K562 (cell line): ENCODE data around the gene LUM.

Source experiments
- EZH2 ChIP-seq: IDR thresholded peaks from 2 replicates; pipeline ENCODE4 v1.6.1; 2012; ENCODE audit warnings: low read depth, mild to moderate bottlenecking, inconsistent platforms, low read length, borderline replicate concordance
- FOXK1 ChIP-seq: sonication (generic); formaldehyde crosslinking; IDR thresholded peaks from 2 replicates; pipeline ENCODE4 v1.8.0; 2022; ENCODE audit warnings: missing genetic modification reagents, mild to moderate bottlenecking, borderline replicate concordance
- GABPA ChIP-seq: fragments of 200-800 bp; sonication (Bioruptor generic); conservative IDR thresholded peaks from 2 replicates; pipeline ENCODE4 v1.6.1; 2016; ENCODE audit warnings: low read depth, missing genetic modification characterization, missing compliant biosample characterization
- USF2 ChIP-seq: sonication (generic); formaldehyde crosslinking; IDR thresholded peaks from 2 replicates; pipeline ENCODE4 v1.5.0; 2020; ENCODE audit warnings: missing genetic modification reagents
- ZHX1 ChIP-seq: fragments of 150-350 bp; conservative IDR thresholded peaks from 2 replicates; pipeline ENCODE4 v1.6.1; 2014; ENCODE audit warnings: low read length
- TF ChIP-seq, protein P1 (sequence below), 3 experiments: IDR thresholded peaks in 2 of 3; conservative IDR thresholded peaks in 1 of 3; 2 replicates each; pipeline ENCODE4 v1.5.1; 2011 to 2012; ENCODE audit warnings: low read length in 3 of 3, mild to moderate bottlenecking in 3 of 3, control low read depth in 2 of 3, improper control_type of control experiment in 1 of 3, inconsistent platforms in 1 of 3, low read depth in 1 of 3, mixed read lengths in 1 of 3, moderate library complexity in 1 of 3; ENCODE audit not compliant: insufficient read depth in 2 of 3

DNA sequence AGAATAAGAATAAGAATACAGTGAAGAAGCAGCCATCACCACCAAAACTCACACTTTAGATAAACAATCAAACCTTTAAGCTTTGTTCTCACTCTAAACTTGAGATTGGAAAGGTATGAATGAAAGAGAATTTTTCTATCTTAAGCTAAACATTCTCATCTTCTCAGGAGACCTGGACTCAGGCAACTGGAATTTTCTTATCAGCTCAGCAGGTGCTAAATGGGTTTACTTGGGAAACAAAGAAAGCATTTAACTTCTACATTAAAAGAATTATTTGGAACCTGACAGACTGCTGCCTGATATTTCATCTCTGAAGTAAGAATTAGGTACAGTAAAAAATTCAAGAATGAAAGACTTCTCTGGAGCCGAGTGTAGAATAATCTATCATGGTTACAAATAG is 32.8 kb downstream of the LUM start:
- TF ChIP-seq GABPA (tag) (no peak), FOXK1 (CRISPR knock-in tag) (no peak), EZH2 (no peak), USF2 (CRISPR knock-in tag) (no peak), ZHX1 (no peak)
- TF ChIP-seq, protein P1, sequence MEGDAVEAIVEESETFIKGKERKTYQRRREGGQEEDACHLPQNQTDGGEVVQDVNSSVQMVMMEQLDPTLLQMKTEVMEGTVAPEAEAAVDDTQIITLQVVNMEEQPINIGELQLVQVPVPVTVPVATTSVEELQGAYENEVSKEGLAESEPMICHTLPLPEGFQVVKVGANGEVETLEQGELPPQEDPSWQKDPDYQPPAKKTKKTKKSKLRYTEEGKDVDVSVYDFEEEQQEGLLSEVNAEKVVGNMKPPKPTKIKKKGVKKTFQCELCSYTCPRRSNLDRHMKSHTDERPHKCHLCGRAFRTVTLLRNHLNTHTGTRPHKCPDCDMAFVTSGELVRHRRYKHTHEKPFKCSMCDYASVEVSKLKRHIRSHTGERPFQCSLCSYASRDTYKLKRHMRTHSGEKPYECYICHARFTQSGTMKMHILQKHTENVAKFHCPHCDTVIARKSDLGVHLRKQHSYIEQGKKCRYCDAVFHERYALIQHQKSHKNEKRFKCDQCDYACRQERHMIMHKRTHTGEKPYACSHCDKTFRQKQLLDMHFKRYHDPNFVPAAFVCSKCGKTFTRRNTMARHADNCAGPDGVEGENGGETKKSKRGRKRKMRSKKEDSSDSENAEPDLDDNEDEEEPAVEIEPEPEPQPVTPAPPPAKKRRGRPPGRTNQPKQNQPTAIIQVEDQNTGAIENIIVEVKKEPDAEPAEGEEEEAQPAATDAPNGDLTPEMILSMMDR (IDR thresholded peaks at IDR 0.05 in 2 of 3, conservative IDR thresholded peaks at IDR 0.05 in 1 of 3; ENCODE audit: insufficient read depth in 2 of 3, low read depth in 1 of 3, low read length in 3 of 3) = no peak
